HK-2 (cell line): ENCODE results near the gene TXNDC5.
A peak's percentile ranks its signal among the peaks of the same experiment; 100 is the strongest.

ENCODE experiments used
- DNase-seq: peaks from one replicate; pipeline ENCODE4 v3.0.0-alpha.2; 2018; ENCODE audit not compliant: unreplicated experiment

Gene TXNDC5

GRCh38 chr6:7910654-7911344 is at the start of gene TXNDC5:
TSS of gene TXNDC5 (minus strand) at chr6:7910788. CDS start at chr6:7910776, 12 bp downstream.
- DNase-seq: peak; percentile 66

GRCh38 chr6:7960141-7960540 is 49.6 kb upstream of the TXNDC5 start:
- DNase-seq: no peak

- DNase-seq: no peak
Observed at GRCh38 chr6:7959453-7959852, 48.9 kb upstream of the TXNDC5 start.

- DNase-seq: no peak
Observed at GRCh38 chr6:7958464-7958863, 47.9 kb upstream of the TXNDC5 start.

GRCh38 chr6:7956257-7956656 is 45.7 kb upstream of the TXNDC5 start:
- no peak for DNase-seq

- DNase-seq: no peak
Observed at GRCh38 chr6:7954477-7955200, 44.1 kb upstream of the TXNDC5 start.

- no peak for DNase-seq
Observed at GRCh38 chr6:7953753-7954152, 43.2 kb upstream of the TXNDC5 start.

GRCh38 chr6:7939864-7940228 is 29.3 kb upstream of the TXNDC5 start:
- DNase-seq: no peak

- no peak for DNase-seq
Observed at GRCh38 chr6:7939184-7939863, 28.7 kb upstream of the TXNDC5 start.

- DNase-seq: no peak
Observed at GRCh38 chr6:7938562-7939183, 28.1 kb upstream of the TXNDC5 start.

- DNase-seq: no peak
Observed at GRCh38 chr6:7933794-7934193, 23.2 kb upstream of the TXNDC5 start.

- no peak for DNase-seq
Observed at GRCh38 chr6:7932625-7933024, 22.0 kb upstream of the TXNDC5 start.

- DNase-seq: no peak
Observed at GRCh38 chr6:7924867-7925266, 14.3 kb upstream of the TXNDC5 start.

GRCh38 chr6:7922596-7922995 is 12.0 kb upstream of the TXNDC5 start:
- no peak for DNase-seq

- DNase-seq: no peak
Observed at GRCh38 chr6:7921632-7922092, 11.1 kb upstream of the TXNDC5 start.

GRCh38 chr6:7921046-7921445 is 10.5 kb upstream of the TXNDC5 start:
- no peak for DNase-seq

- no peak for DNase-seq
Observed at GRCh38 chr6:7920425-7920824, 9.8 kb upstream of the TXNDC5 start.

GRCh38 chr6:7919871-7920270 is 9.3 kb upstream of the TXNDC5 start:
- DNase-seq: peak; percentile 53

GRCh38 chr6:7918403-7918802 is 7.8 kb upstream of the TXNDC5 start:
- DNase-seq: no peak

GRCh38 chr6:7917729-7918128 is 7.1 kb upstream of the TXNDC5 start:
- no peak for DNase-seq

- DNase-seq: no peak
Observed at GRCh38 chr6:7916959-7917358, 6.4 kb upstream of the TXNDC5 start.

GRCh38 chr6:7914991-7915789 is 4.6 kb upstream of the TXNDC5 start:
- no peak for DNase-seq
